ENCODE results near the gene ISCA1.

- no peak for TF ChIP-seq CTCF (conservative IDR thresholded peaks at IDR 0.05; ENCODE audit: low read depth, low read length)
- no peak for TF ChIP-seq EZH2phosphoT487 (IDR thresholded peaks at IDR 0.05; ENCODE audit: borderline replicate concordance, low read length)
These were observed 62.7 kb downstream of the ISCA1 start for GRCh38 chr9:86219606-86220005.
